Kidney (tissue), 14 donors: Measurements from ENCODE around the gene LRR1. TPM values are rescaled to one million over a fixed set of nuclear protein-coding genes. Genes with fewer than 3 reads are reported as not detected.
A peak's percentile ranks its signal among the peaks of the same experiment; 100 is the strongest.

ENCODE experiments used
- DNase-seq, 5 donors: peaks; one replicate each; pipeline ENCODE4 v3.0.0-alpha.2; 2013 to 2020
- FAIRE-seq: peaks from 2 replicates; lab custom pipeline; 2012; peaks lifted over from hg19 to GRCh38; lab: Jason Lieb, UNC
- H3K27ac ChIP-seq, 2 donors: one replicate each; pipeline ENCODE4 v1.7.0; 2013; ENCODE audit warnings: low read depth in 2 of 2, low read length in 2 of 2, inconsistent platforms in 1 of 2
- H3K27me3 ChIP-seq: one replicate; pipeline ENCODE4 v1.7.1; 2013; ENCODE audit warnings: low read length, inconsistent platforms; ENCODE audit not compliant: control insufficient read depth, insufficient read depth
- H3K36me3 ChIP-seq, 3 donors: one replicate each; pipeline versions ENCODE4 v1.7.0 to v1.7.1; 2013; ENCODE audit warnings: low read length in 3 of 3, control low read depth in 1 of 3, inconsistent platforms in 1 of 3; ENCODE audit not compliant: insufficient read depth in 3 of 3, control insufficient read depth in 2 of 3
- H3K4me1 ChIP-seq, 3 donors: one replicate each; pipeline versions ENCODE4 v1.7.0 to v1.7.1; 2013; ENCODE audit warnings: low read length in 3 of 3, inconsistent platforms in 1 of 3, low read depth in 1 of 3; ENCODE audit not compliant: control insufficient read depth in 2 of 3, insufficient read depth in 2 of 3
- H3K4me3 ChIP-seq, 3 donors: one replicate each; pipeline versions ENCODE4 v1.7.0 to v1.8.1; 2013; ENCODE audit warnings: low read length in 3 of 3, control low read depth in 1 of 3, inconsistent platforms in 1 of 3
- H3K9ac ChIP-seq, 3 donors: one replicate each; pipeline versions ENCODE4 v1.7.0 to v1.7.1; 2013; ENCODE audit warnings: low read length in 3 of 3, control low read depth in 1 of 3, inconsistent platforms in 1 of 3
- H3K9me3 ChIP-seq, 3 donors: one replicate each; pipeline versions ENCODE4 v1.7.0 to v1.7.1; 2013; ENCODE audit warnings: low read length in 3 of 3, control low read depth in 1 of 3, inconsistent platforms in 1 of 3; ENCODE audit not compliant: control insufficient read depth in 2 of 3, insufficient read depth in 1 of 3
- intact Hi-C: fragments of 100-400 bp; cut with DNase I; formaldehyde crosslinking; loops from one replicate; pipeline ENCODE4 v1.11.1; 2022
- polyA plus RNA-seq: library from polyadenylated mRNA; stranded (reverse); fragments of 350-450 nt; fragmentation: Illumina TruSeq; extraction: RNeasy Lipid Tissue Mini Kit (QIAGEN cat#74804); gene quantifications from one replicate; pipeline ENCODE4 v1.2.3, GENCODE V29; 2014; ENCODE audit warnings: low read depth, low replicate concordance; ENCODE audit not compliant: insufficient read depth
- total RNA-seq: library from RNA; stranded (reverse); fragmentation: NEBNext Ultra II Directional; extraction: Animal tissue kit (Norgen Biotek cat#: 25700); gene quantifications from one replicate; pipeline ENCODE4 v1.2.1, GENCODE V29; 2021
- TF ChIP-seq, protein P1 (sequence below): IDR thresholded peaks from 3 replicates; pipeline ENCODE4 v1.5.1; 2012; ENCODE audit warnings: mild to moderate bottlenecking, moderate library complexity, borderline replicate concordance; ENCODE audit not compliant: insufficient read depth; ENCODE audit errors: extremely low read depth
- donor health status: control.
- donor health status: control.
- donor health status: control.
- donor health status: control.
- donor health status: control.
- donor health status: DM: yes; HTN: yes; CAD: no.
- donor health status: Normal renal cell carcinoma (clear cell type).

The LRR1 gene
- total and polyA plus RNA-seq, 2 donors from 2014 or later: 6.6 to 7.7 TPM

DNA sequence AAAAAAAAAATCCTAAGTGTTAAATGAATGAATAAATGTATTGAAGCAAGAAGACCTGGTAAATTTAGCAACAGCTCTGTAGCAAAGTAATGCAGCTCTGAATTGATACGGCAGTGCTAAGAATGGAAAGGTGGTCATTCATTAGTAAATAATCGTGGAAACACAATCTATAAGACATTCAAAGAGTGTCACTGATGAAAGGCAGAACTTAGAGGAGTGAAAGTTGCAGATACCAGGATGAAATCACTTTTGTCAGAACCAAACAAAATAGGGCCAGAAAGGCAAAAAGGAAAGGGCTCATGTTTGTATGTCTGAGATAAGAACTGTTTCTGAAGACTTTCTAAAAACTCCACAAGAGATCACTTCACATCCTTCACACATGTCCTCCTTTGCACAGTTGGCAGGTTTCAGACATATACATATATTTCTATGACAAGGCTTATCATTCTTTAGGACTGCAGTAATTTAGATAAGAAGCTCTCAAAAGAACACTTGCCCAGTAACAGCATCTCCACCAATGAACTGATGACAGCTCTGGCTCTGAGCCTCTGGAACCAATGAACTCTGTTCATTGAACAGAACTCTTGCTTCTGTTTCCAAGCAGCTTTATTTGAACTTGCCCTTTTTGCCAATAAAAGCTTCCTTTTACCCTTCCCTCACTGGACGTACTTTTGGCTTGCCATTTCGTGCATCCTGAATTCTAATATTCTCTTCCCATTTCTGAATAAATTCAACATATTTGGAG lies 4.2 kb upstream of the LRR1 start:
- FAIRE-seq (no peak), DNase-seq (peak in 2 of 5 donors; percentile 16 to 53)
- no peaks in the 10 kb centered on the region for H3K9me3 ChIP-seq
- no peak overlapping the region for H3K27ac ChIP-seq
- no peak overlapping the region for H3K9ac ChIP-seq
- intact Hi-C loops: no loop called here
- no peak overlapping the region for H3K4me3 ChIP-seq
- TF ChIP-seq, protein P1, sequence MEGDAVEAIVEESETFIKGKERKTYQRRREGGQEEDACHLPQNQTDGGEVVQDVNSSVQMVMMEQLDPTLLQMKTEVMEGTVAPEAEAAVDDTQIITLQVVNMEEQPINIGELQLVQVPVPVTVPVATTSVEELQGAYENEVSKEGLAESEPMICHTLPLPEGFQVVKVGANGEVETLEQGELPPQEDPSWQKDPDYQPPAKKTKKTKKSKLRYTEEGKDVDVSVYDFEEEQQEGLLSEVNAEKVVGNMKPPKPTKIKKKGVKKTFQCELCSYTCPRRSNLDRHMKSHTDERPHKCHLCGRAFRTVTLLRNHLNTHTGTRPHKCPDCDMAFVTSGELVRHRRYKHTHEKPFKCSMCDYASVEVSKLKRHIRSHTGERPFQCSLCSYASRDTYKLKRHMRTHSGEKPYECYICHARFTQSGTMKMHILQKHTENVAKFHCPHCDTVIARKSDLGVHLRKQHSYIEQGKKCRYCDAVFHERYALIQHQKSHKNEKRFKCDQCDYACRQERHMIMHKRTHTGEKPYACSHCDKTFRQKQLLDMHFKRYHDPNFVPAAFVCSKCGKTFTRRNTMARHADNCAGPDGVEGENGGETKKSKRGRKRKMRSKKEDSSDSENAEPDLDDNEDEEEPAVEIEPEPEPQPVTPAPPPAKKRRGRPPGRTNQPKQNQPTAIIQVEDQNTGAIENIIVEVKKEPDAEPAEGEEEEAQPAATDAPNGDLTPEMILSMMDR: no peak
- no peaks in the 10 kb centered on the region for H3K36me3 ChIP-seq
- H3K27me3 ChIP-seq: no peaks in the 10 kb centered on the region
- peaks cover 0 to 3% (median 0%) of the 10 kb centered on the region in 3 donors for H3K4me1 ChIP-seq

GRCh38 chr14:49598189-49598484 lies 603 bp upstream of the LRR1 start:
- Histone ChIP-seq H3K27ac (peak overlapping the region; percentile 95 to 97), H3K4me3 (peak overlapping the region; percentile 92 to 97 (median 96)), H3K27me3 (no peaks in the 10 kb centered on the region), H3K36me3 (no peaks in the 10 kb centered on the region), H3K4me1 (peaks cover 0 to 3% (median 0%) of the 10 kb centered on the region in 3 donors), H3K9ac (peak overlapping the region; percentile 75 to 99 (median 89)), H3K9me3 (no peaks in the 10 kb centered on the region)
- FAIRE-seq: no peak
- DNase-seq: no peak
- intact Hi-C loops: no loop called here
- TF ChIP-seq, protein P1: no peak

GRCh38 chr14:49607583-49607982 lies 8.8 kb downstream of the LRR1 start:
- DNase-seq: no peak
- H3K36me3 ChIP-seq: no peaks in the 10 kb centered on the region
- H3K27ac ChIP-seq: no peak overlapping the region
- H3K27me3 ChIP-seq: no peaks in the 10 kb centered on the region
- no peak overlapping the region for H3K9ac ChIP-seq
- H3K4me1 ChIP-seq: no peaks in the 10 kb centered on the region
- no peak overlapping the region for H3K4me3 ChIP-seq
- intact Hi-C loops: no loop called here
- TF ChIP-seq, protein P1: no peak
- H3K9me3 ChIP-seq: no peaks in the 10 kb centered on the region
- no peak for FAIRE-seq
